ENCODE data around the gene OLA1. TPM values are rescaled to one million over a fixed set of nuclear protein-coding genes. Genes with fewer than 3 reads are reported as not detected.

The OLA1 gene
- total RNA-seq, 1 experiment from 2014 or later = 263 TPM

DNA sequence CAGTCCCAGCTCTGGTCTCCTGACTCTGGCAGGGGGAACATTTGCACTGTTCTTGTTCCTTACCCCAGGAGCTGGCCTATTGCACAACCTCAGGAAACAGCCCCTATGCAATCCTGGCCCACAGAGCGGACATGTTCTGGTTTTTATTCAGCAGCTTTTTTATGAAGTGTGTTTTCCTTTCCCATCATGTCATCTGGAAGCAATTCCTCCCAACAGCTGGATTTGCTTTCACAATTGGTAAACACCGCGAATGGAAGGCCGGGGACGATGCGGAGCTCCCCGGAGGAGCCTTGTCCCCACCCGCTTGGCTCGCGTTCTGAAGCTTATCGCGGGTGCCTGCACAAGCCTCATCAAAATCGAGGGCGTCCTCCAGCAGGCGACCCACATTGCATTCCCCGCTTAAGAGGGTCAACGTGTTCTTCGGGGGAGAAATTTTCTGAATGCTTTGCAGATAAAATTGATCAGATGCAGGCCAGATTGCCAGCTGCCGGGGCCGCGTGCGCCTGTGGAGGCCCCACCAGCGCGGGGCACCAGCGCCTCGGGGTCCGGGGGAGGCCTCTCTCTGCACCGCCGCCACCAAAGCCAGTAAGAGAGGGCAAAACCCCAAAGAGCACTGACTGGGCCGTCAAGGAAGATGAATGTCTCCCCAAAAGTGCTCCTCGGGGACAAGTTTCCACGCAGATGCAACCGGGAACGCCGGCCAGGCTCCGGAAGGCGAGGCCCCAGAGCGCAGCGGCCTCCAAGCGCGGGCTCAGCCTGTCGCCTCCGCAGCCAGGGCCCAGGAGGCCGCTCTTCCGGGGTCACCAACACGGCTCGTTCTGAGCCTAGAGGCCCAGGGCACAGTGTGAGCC, 222.8 kb downstream of the OLA1 start:
- no peak overlapping the region for H3K4me3 ChIP-seq
- no peaks in the 10 kb centered on the region for H3K36me3 ChIP-seq (ENCODE audit: low read depth)
- H3K79me2 ChIP-seq (ENCODE audit: low read depth) = no peaks in the 10 kb centered on the region
- H3K9me2 ChIP-seq (ENCODE audit: insufficient read depth) = no peaks in the 10 kb centered on the region
- POLR2A ChIA-PET (ENCODE audit: unreplicated experiment) = interaction anchor here (0.5 kb wide), 1 partner anchor 223 kb away, joined by 4 read pairs; no protein-coding TSS in a partner anchor
- no peak overlapping the region for H3K4me2 ChIP-seq
- TF ChIP-seq, protein P1, sequence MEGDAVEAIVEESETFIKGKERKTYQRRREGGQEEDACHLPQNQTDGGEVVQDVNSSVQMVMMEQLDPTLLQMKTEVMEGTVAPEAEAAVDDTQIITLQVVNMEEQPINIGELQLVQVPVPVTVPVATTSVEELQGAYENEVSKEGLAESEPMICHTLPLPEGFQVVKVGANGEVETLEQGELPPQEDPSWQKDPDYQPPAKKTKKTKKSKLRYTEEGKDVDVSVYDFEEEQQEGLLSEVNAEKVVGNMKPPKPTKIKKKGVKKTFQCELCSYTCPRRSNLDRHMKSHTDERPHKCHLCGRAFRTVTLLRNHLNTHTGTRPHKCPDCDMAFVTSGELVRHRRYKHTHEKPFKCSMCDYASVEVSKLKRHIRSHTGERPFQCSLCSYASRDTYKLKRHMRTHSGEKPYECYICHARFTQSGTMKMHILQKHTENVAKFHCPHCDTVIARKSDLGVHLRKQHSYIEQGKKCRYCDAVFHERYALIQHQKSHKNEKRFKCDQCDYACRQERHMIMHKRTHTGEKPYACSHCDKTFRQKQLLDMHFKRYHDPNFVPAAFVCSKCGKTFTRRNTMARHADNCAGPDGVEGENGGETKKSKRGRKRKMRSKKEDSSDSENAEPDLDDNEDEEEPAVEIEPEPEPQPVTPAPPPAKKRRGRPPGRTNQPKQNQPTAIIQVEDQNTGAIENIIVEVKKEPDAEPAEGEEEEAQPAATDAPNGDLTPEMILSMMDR (conservative IDR thresholded peaks at IDR 0.05) = no peak
- TF ChIP-seq EZH2 (IDR thresholded peaks at IDR 0.05; ENCODE audit: low read depth) = no peak
- H3K27me3 ChIP-seq (ENCODE audit: insufficient read depth, low read depth) = no peaks in the 10 kb centered on the region
- peaks cover 4% of the 10 kb centered on the region; the same call in 1 of the 2 replicates for H3K9me3 ChIP-seq (ENCODE audit: insufficient read depth, low read depth)
- H3K27ac ChIP-seq = no peak overlapping the region
- 0 out of 2 replicates have a peak, but pooled peaks cover 5% of the 10 kb centered on the region for H3K4me1 ChIP-seq (replicated peaks; ENCODE audit: insufficient read depth)
- CTCF ChIA-PET = no interaction called here
- no peak overlapping the region for H2AFZ ChIP-seq
- no peaks in the 10 kb centered on the region for H4K20me1 ChIP-seq (ENCODE audit: insufficient read depth)
- no peak for DNase-seq
- BruUV-seq (replicated peaks) = TSS peak; percentile 51
- intact Hi-C loops (cut with micrococcal nuclease; ENCODE audit: unreplicated experiment) = no loop called here
- H3F3A ChIP-seq (ENCODE audit: insufficient read depth, low read depth) = no peaks in the 10 kb centered on the region

DNA sequence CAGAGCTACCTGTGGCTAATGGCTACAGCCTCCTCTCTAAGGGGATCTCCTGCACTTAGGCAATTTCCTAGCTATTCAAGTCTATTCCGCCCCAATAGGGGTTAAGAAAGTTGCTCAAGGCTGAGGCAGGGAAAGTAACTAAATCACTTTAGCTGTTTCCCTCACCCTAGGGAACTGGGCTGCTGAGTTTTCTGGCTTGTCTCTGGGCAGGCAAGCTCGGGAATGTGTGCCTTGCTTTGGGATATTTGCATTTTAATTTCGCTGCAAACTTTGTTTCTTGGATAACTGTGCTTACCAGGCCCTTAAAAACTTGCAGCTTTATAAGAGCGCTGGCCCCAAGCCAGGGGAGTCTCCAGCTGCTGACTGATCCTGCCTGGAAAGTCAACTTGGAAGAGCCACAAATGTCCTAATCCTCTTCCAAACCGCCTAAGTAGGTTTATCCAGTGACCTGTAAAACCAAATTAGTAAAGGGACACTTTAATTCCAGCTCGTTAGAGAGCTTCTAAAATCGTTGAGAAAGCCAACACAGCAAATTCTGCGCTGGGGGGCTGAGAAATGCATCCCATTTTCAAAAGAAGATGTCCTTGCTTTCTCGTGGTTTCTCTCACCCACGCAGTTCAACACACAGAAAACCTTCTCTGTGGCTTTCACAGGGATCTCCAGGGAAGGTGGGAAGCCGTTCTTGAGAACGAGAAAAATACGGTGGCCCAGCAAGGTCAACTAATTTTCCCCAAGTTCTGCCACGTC, 223.6 kb downstream of the OLA1 start:
- TF ChIP-seq, protein P1 (conservative IDR thresholded peaks at IDR 0.05) = no peak
- no peak for TF ChIP-seq EZH2 (IDR thresholded peaks at IDR 0.05; ENCODE audit: low read depth)
- ChIA-PET CTCF (no interaction called here), POLR2A (ENCODE audit: unreplicated experiment) (interaction anchor here (0.5 kb wide), 1 partner anchor 224 kb away, joined by 4 read pairs; no protein-coding TSS in a partner anchor)
- H3K9me2 ChIP-seq (ENCODE audit: insufficient read depth) = no peaks in the 10 kb centered on the region
- no peaks in the 10 kb centered on the region for H3K79me2 ChIP-seq (ENCODE audit: low read depth)
- 0 out of 2 replicates have a peak, but pooled peaks cover 5% of the 10 kb centered on the region for H3K4me1 ChIP-seq (replicated peaks; ENCODE audit: insufficient read depth)
- BruUV-seq (replicated peaks) = no TSS peak
- intact Hi-C loops (cut with micrococcal nuclease; ENCODE audit: unreplicated experiment) = no loop called here
- H4K20me1 ChIP-seq (ENCODE audit: insufficient read depth) = no peaks in the 10 kb centered on the region
- no peak for DNase-seq
- H3K4me3 ChIP-seq = no peak overlapping the region
- H3K9me3 ChIP-seq (ENCODE audit: insufficient read depth, low read depth) = peaks cover 4% of the 10 kb centered on the region; the same call in 1 of the 2 replicates
- H3K27me3 ChIP-seq (ENCODE audit: insufficient read depth, low read depth) = no peaks in the 10 kb centered on the region
- no peaks in the 10 kb centered on the region for H3F3A ChIP-seq (ENCODE audit: insufficient read depth, low read depth)
- H3K4me2 ChIP-seq = no peak overlapping the region
- H3K27ac ChIP-seq = no peak overlapping the region
- no peaks in the 10 kb centered on the region for H3K36me3 ChIP-seq (ENCODE audit: low read depth)
- no peak overlapping the region for H2AFZ ChIP-seq

DNA sequence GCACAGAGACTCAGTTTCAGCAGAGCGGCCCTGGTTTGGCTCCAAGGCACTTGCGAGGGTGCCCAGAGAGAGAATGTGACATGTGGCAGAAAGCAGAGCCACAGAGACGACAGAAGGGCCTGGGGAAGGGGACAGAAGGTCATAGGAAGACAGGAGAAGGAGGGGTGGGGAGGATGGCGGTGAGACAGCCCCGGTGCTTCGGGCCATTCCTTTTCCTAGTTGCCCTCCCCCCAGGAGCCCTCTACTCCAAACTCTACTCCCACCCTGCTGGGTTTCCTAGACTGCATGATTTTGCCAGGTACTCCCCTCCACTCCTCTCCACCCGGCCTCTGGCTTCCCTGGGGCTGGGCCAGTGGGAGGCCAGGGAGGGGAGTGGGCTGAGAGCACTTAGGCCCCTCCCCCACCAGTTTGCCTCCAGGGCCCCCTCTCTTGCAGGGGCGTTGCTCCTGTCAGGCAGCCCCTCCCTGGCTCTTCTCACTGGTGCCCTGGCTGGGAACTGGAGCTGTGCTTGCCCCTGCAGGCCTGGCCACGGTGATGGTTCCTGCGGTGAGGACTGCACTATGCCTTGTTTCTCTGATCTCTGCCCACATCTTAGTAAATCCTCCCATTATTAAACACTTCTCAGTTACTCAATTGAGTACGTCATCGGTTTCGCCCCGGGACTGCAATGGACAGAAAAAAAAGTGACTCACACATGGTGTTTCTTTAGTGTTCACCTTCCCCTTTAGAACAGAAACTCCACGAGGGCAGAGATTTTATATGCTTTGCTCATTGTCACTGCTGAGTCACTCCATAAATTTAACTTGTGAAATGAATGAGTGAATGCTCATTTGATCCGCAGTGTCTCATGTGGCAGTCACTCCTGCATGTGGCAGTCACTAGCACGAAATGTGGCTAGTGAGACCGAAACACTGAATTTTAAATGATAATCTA, 224.5 kb downstream of the OLA1 start:
- no peak overlapping the region for H3K27ac ChIP-seq
- DNase-seq = peak in 1 of 2 experiments; percentile 62
- CTCF ChIA-PET = no interaction called here
- H3K4me2 ChIP-seq = no peak overlapping the region
- TF ChIP-seq, protein P1 (conservative IDR thresholded peaks at IDR 0.05) = no peak
- no peak for TF ChIP-seq EZH2 (IDR thresholded peaks at IDR 0.05; ENCODE audit: low read depth)
- H4K20me1 ChIP-seq (ENCODE audit: insufficient read depth) = no peaks in the 10 kb centered on the region
- H3K79me2 ChIP-seq (ENCODE audit: low read depth) = no peaks in the 10 kb centered on the region
- 0 out of 2 replicates have a peak, but pooled peaks cover 5% of the 10 kb centered on the region for H3K4me1 ChIP-seq (replicated peaks; ENCODE audit: insufficient read depth)
- POLR2A ChIA-PET (ENCODE audit: unreplicated experiment) = no interaction called here
- H3K9me2 ChIP-seq (ENCODE audit: insufficient read depth) = no peaks in the 10 kb centered on the region
- intact Hi-C loops (cut with micrococcal nuclease; ENCODE audit: unreplicated experiment) = no loop called here
- H3K36me3 ChIP-seq (ENCODE audit: low read depth) = no peaks in the 10 kb centered on the region
- no peaks in the 10 kb centered on the region for H3F3A ChIP-seq (ENCODE audit: insufficient read depth, low read depth)
- H3K27me3 ChIP-seq (ENCODE audit: insufficient read depth, low read depth) = no peaks in the 10 kb centered on the region
- BruUV-seq (replicated peaks) = no TSS peak
- peaks cover 4% of the 10 kb centered on the region; the same call in 1 of the 2 replicates for H3K9me3 ChIP-seq (ENCODE audit: insufficient read depth, low read depth)
- no peak overlapping the region for H3K4me3 ChIP-seq
- no peak overlapping the region for H2AFZ ChIP-seq

Data from PC-9 (cell line).